Measurements from ENCODE around the gene PDZD2. TPM values are rescaled to one million over a fixed set of nuclear protein-coding genes. Genes with fewer than 3 reads are reported as not detected.
"Not testable (repeated sequence)": the region's sequence is repeated elsewhere in the genome, so short reads cannot be mapped to it uniquely, and the experiment has no call there.

PDZD2 gene
- total RNA-seq, 1 experiment from 2014 or later = 0.37 TPM

- ChIA-PET POLR2A (interaction anchor here (0.6 kb wide), 1 partner anchor 20 kb away, joined by 3 read pairs; no protein-coding TSS in a partner anchor), CTCF (interaction anchor here (0.9 kb wide), 1 partner anchor 254 kb away, joined by 3 read pairs; no protein-coding TSS in a partner anchor)
- H3K36me3 ChIP-seq (ENCODE audit: control insufficient read depth in 1 of 2, insufficient read depth in 2 of 2, low read length in 2 of 2); RAD21 ChIA-PET (ENCODE audit: low non-redundant PET in 1 of 2, low total read pairs in 2 of 2, uncharacterized antibody in 2 of 2, unreplicated experiment in 2 of 2); BruUV-seq (replicated peaks); H3K4me1 ChIP-seq (ENCODE audit: control insufficient read depth in 1 of 2, insufficient read depth in 2 of 2, low read length in 2 of 2); ATAC-seq; intact Hi-C loops (cut with micrococcal nuclease); H2AFZ ChIP-seq (ENCODE audit: low read depth, low read length, poor library complexity, severe bottlenecking); H3K9me3 ChIP-seq (ENCODE audit: control insufficient read depth in 1 of 2, insufficient read depth in 1 of 2, low read depth in 1 of 2, low read length in 2 of 2); H3K4me3 ChIP-seq (replicated peaks in 1 of 2; ENCODE audit: low read depth in 1 of 2, low read length in 2 of 2); H3K27me3 ChIP-seq (ENCODE audit: insufficient read depth, low read length); H3K9me2 ChIP-seq (ENCODE audit: insufficient read depth); DNase-seq (ENCODE audit: low read depth, low spot score); H3K9ac ChIP-seq (ENCODE audit: low read length); H4K20me1 ChIP-seq (ENCODE audit: insufficient read depth); H3K79me2 ChIP-seq (ENCODE audit: insufficient read depth, low read length); H3K4me2 ChIP-seq (ENCODE audit: low read length); H3K27ac ChIP-seq (ENCODE audit: low read depth, low read length): not testable (repeated sequence)
Measured at GRCh38 chr5:32078855-32079254, 439.9 kb downstream of the PDZD2 start.

DNA sequence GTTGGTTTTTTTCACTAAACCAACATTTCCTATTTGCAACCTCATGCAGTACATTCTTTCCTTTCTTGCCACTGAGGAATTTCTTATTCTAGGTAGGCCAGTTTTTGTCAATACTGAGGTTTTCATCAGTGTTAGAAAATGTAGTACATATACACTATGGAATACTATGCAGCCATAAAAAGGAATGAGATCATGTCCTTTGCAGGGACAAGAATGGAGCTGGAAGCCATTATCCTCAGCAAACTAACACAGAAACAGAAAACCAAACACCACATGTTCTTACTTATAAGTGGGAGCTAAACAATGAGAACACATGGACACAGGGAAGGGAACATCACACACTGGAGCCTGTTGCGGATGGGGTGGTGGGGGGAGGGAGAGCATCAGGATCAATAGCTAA is 441.6 kb downstream of the PDZD2 start:
- RAD21 ChIA-PET (ENCODE audit: low non-redundant PET in 1 of 2, low total read pairs in 2 of 2, uncharacterized antibody in 2 of 2, unreplicated experiment in 2 of 2) = not testable (repeated sequence)

GRCh38 chr5:32082701-32083100 is 443.8 kb downstream of the PDZD2 start:
- ATAC-seq = no peak
- H3K4me2 ChIP-seq (ENCODE audit: low read length) = no peak overlapping the region
- H3K4me3 ChIP-seq (replicated peaks in 1 of 2; ENCODE audit: low read depth in 1 of 2, low read length in 2 of 2) = no peak overlapping the region
- H3K27me3 ChIP-seq (ENCODE audit: insufficient read depth, low read length) = no peaks in the 10 kb centered on the region
- no peaks in the 10 kb centered on the region for H4K20me1 ChIP-seq (ENCODE audit: insufficient read depth)
- RAD21 ChIA-PET (ENCODE audit: low non-redundant PET in 1 of 2, low total read pairs in 2 of 2, uncharacterized antibody in 2 of 2, unreplicated experiment in 2 of 2) = no interaction called here
- H3K27ac ChIP-seq (ENCODE audit: low read depth, low read length) = no peak overlapping the region
- H3K79me2 ChIP-seq (ENCODE audit: insufficient read depth, low read length) = no peaks in the 10 kb centered on the region
- H3K9ac ChIP-seq (ENCODE audit: low read length) = no peak overlapping the region
- no peak for DNase-seq (ENCODE audit: low read depth, low spot score)
- POLR2A ChIA-PET = no interaction called here
- H3K4me1 ChIP-seq (ENCODE audit: control insufficient read depth in 1 of 2, insufficient read depth in 2 of 2, low read length in 2 of 2) = no peaks in the 10 kb centered on the region
- no peak overlapping the region for H2AFZ ChIP-seq (ENCODE audit: low read depth, low read length, poor library complexity, severe bottlenecking)
- no peaks in the 10 kb centered on the region for H3K9me3 ChIP-seq (ENCODE audit: control insufficient read depth in 1 of 2, insufficient read depth in 1 of 2, low read depth in 1 of 2, low read length in 2 of 2)
- CTCF ChIA-PET = no interaction called here
- TF ChIP-seq SP1 (IDR thresholded peaks at IDR 0.05; ENCODE audit: low read depth) = no peak
- TF ChIP-seq CTCF (IDR thresholded peaks at IDR 0.05 in 2 of 3, conservative IDR thresholded peaks at IDR 0.05 in 1 of 3; ENCODE audit: borderline replicate concordance in 1 of 3, insufficient read depth in 1 of 3, low read depth in 2 of 3, low read length in 2 of 3) = no peak
- TF ChIP-seq JUND (IDR thresholded peaks at IDR 0.05) = no peak
- TF ChIP-seq, protein P1, sequence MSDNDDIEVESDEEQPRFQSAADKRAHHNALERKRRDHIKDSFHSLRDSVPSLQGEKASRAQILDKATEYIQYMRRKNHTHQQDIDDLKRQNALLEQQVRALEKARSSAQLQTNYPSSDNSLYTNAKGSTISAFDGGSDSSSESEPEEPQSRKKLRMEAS (IDR thresholded peaks at IDR 0.05) = no peak
- TF ChIP-seq ATF3 (IDR thresholded peaks at IDR 0.05) = no peak
- no peak for TF ChIP-seq ZFX (IDR thresholded peaks at IDR 0.05)
- H3K9me2 ChIP-seq (ENCODE audit: insufficient read depth) = no peaks in the 10 kb centered on the region
- H3K36me3 ChIP-seq (ENCODE audit: control insufficient read depth in 1 of 2, insufficient read depth in 2 of 2, low read length in 2 of 2) = no peaks in the 10 kb centered on the region
- no TSS peak for BruUV-seq (replicated peaks)
- intact Hi-C loops (cut with micrococcal nuclease) = no loop called here

More for the DNA sequence above, 441.6 kb downstream of the PDZD2 start:
- H3K4me3 ChIP-seq (replicated peaks in 1 of 2; ENCODE audit: low read depth in 1 of 2, low read length in 2 of 2); H3K27me3 ChIP-seq (ENCODE audit: insufficient read depth, low read length); DNase-seq (ENCODE audit: low read depth, low spot score); H3K27ac ChIP-seq (ENCODE audit: low read depth, low read length); H3K4me1 ChIP-seq (ENCODE audit: control insufficient read depth in 1 of 2, insufficient read depth in 2 of 2, low read length in 2 of 2); H3K9me2 ChIP-seq (ENCODE audit: insufficient read depth); POLR2A ChIA-PET; H3K9me3 ChIP-seq (ENCODE audit: control insufficient read depth in 1 of 2, insufficient read depth in 1 of 2, low read depth in 1 of 2, low read length in 2 of 2); H3K4me2 ChIP-seq (ENCODE audit: low read length); ATAC-seq; H3K36me3 ChIP-seq (ENCODE audit: control insufficient read depth in 1 of 2, insufficient read depth in 2 of 2, low read length in 2 of 2); BruUV-seq (replicated peaks); intact Hi-C loops (cut with micrococcal nuclease); H3K9ac ChIP-seq (ENCODE audit: low read length); H2AFZ ChIP-seq (ENCODE audit: low read depth, low read length, poor library complexity, severe bottlenecking); H4K20me1 ChIP-seq (ENCODE audit: insufficient read depth); H3K79me2 ChIP-seq (ENCODE audit: insufficient read depth, low read length): not testable (repeated sequence)
- CTCF ChIA-PET = interaction anchor here (1.2 kb wide), 1 partner anchor 12 kb away, joined by 4 read pairs; no protein-coding TSS in a partner anchor
